Mesendoderm (in vitro differentiated cells): ENCODE results near the gene BRICD5.

Source experiments
- DNase-seq: peaks from one replicate; pipeline ENCODE4 v3.0.0; 2013
- H2AK5ac ChIP-seq: 2 replicates; pipeline ENCODE4 v1.6.1; 2013; ENCODE audit warnings: low read length, inconsistent platforms
- H2BK120ac ChIP-seq: 2 replicates; pipeline ENCODE4 v1.6.1; 2013; ENCODE audit warnings: low read depth, mild to moderate bottlenecking, low read length, moderate library complexity, mixed read lengths
- H2BK15ac ChIP-seq: replicated peaks from 2 replicates; pipeline ENCODE4 v1.6.1; 2013; ENCODE audit warnings: low read depth, mild to moderate bottlenecking, moderate library complexity
- H2BK5ac ChIP-seq: 2 replicates; pipeline ENCODE4 v1.6.1; 2013; ENCODE audit warnings: low read length, inconsistent platforms
- H3K18ac ChIP-seq: 2 replicates; pipeline ENCODE4 v1.6.1; 2013; ENCODE audit warnings: mild to moderate bottlenecking, low read length, mixed read lengths
- H3K23ac ChIP-seq: one replicate; pipeline ENCODE4 v1.6.1; 2013; ENCODE audit warnings: low read length
- H3K27ac ChIP-seq: 2 replicates; pipeline ENCODE4 v1.5.1; 2013; ENCODE audit warnings: low read depth, mild to moderate bottlenecking, inconsistent platforms, low read length, moderate library complexity
- H3K27me3 ChIP-seq: 2 replicates; pipeline ENCODE4 v1.6.1; 2013; ENCODE audit warnings: low read length, control low read depth, mild to moderate bottlenecking, inconsistent platforms; ENCODE audit not compliant: insufficient read depth, poor library complexity
- H3K36me3 ChIP-seq: 2 replicates; pipeline ENCODE4 v1.6.1; 2013; ENCODE audit warnings: low read length, inconsistent platforms; ENCODE audit not compliant: control insufficient read depth, insufficient read depth
- H3K4ac ChIP-seq: one replicate; pipeline ENCODE4 v1.6.1; 2013; ENCODE audit warnings: low read depth, mild to moderate bottlenecking, low read length, moderate library complexity
- H3K4me1 ChIP-seq: 2 replicates; pipeline ENCODE4 v1.6.1; 2013; ENCODE audit warnings: low read depth, low read length, inconsistent platforms; ENCODE audit not compliant: control insufficient read depth
- H3K4me2 ChIP-seq: 2 replicates; pipeline ENCODE4 v1.6.1; 2013; ENCODE audit warnings: low read length
- H3K4me3 ChIP-seq: 2 replicates; pipeline ENCODE4 v1.5.1; 2013; ENCODE audit warnings: mild to moderate bottlenecking, low read length
- H3K56ac ChIP-seq: one replicate; pipeline ENCODE4 v1.6.1; 2013; ENCODE audit warnings: low read length
- H3K79me1 ChIP-seq: 2 replicates; pipeline ENCODE4 v1.6.1; 2013; ENCODE audit warnings: low read length, inconsistent platforms
- H3K79me2 ChIP-seq: 2 replicates; pipeline ENCODE4 v1.6.1; 2013; ENCODE audit warnings: mild to moderate bottlenecking, low read length; ENCODE audit not compliant: control insufficient read depth, insufficient read depth
- H3K9ac ChIP-seq: 2 replicates; pipeline ENCODE4 v1.6.1; 2013; ENCODE audit warnings: low read length, inconsistent platforms
- H4K5ac ChIP-seq: one replicate; pipeline ENCODE4 v1.6.1; 2013; ENCODE audit warnings: low read length
- H4K8ac ChIP-seq: one replicate; pipeline ENCODE4 v1.6.1; 2013; ENCODE audit warnings: low read depth, mild to moderate bottlenecking, control low read depth, low read length, moderate library complexity
- WGBS: extraction: QIAGEN DNeasy Blood & Tissue Kit; methylation state at CpG from one replicate; pipeline ENCODE4 v1.1.7; 2013; ENCODE audit warnings: low lambda C conversion rate, missing lambda C conversion rate; ENCODE audit not compliant: insufficient coverage; ENCODE audit errors: extremely low coverage; 5-methylcytosine and 5-hydroxymethylcytosine counted together

BRICD5 gene

DNA sequence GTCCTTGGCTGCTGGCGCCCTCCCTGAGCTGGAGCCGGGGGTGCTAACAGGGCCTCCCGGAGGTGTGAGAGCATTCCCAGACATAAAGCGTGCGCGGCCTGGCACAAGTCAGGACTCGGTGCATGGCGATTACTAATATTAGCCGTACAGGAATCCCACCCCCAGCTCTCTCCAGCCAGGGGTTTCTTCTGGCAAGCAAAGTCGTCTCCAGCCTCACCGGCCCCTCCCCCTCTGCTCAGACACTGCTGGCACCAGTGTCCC lies 19.3 kb downstream of the BRICD5 start:
- H3K79me1 ChIP-seq = no peaks in the 10 kb centered on the region
- H3K27ac ChIP-seq = no peak overlapping the region
- H3K4me2 ChIP-seq = no peak overlapping the region
- H3K9ac ChIP-seq = no peak overlapping the region
- H2BK5ac ChIP-seq = no peak overlapping the region
- no peak overlapping the region for H3K23ac ChIP-seq
- no peak overlapping the region for H3K18ac ChIP-seq
- H2BK120ac ChIP-seq = no peak overlapping the region
- no peak overlapping the region for H4K5ac ChIP-seq
- no peak for DNase-seq
- no peaks in the 10 kb centered on the region for H3K36me3 ChIP-seq
- no peak overlapping the region for H3K4me3 ChIP-seq
- WGBS = no CpG with 5 or more reads among the region's 11 CpGs
- no peak overlapping the region for H3K56ac ChIP-seq
- no peaks in the 10 kb centered on the region for H3K79me2 ChIP-seq
- no peak overlapping the region for H2AK5ac ChIP-seq
- no peaks in the 10 kb centered on the region for H3K4me1 ChIP-seq
- H4K8ac ChIP-seq = no peak overlapping the region
- no peak overlapping the region for H2BK15ac ChIP-seq
- no peak overlapping the region for H3K4ac ChIP-seq
- H3K27me3 ChIP-seq = no peaks in the 10 kb centered on the region

DNA sequence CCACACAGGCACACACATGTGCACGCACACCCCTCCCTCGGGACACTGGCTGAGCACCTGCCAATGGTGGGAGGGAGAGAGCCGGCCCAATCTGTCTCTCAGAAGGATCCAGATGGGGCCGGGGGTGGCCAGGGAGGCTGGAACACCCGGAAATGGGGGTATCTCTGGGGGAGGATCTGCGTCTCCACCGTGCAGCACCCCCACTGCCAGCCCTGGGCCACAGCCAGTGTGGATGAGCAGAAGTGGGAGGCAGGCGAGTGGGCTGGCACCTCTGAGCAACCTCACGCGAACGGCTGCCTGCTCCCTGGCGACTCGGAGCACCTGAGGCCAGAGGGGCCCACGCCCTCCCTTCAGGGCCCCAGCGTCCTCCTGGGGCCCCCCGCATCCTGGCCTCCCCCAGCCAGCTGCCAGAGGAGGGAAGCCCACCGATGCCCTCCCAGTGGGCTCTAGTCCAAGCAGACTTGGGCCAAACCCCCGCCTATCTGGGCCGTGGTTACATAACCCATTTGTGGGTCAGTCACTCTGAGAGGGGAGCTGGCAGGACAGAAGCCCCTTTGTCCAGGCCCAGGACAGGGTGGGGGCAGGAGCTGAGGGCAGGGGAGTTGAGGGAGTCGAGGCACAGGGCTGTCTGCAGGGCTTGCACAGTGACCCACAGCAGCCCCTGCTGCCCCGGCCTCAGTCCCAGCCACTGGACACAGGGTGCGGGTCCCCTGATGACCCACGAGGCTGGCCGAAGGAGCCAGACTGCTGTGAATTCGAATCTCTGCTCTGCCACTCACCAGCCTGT lies 19.8 kb downstream of the BRICD5 start:
- no peak overlapping the region for H3K4me3 ChIP-seq
- no peak overlapping the region for H3K23ac ChIP-seq
- no peak overlapping the region for H2BK120ac ChIP-seq
- H4K5ac ChIP-seq = no peak overlapping the region
- H2AK5ac ChIP-seq = no peak overlapping the region
- H3K4me2 ChIP-seq = no peak overlapping the region
- H3K79me1 ChIP-seq = no peaks in the 10 kb centered on the region
- no peaks in the 10 kb centered on the region for H3K27me3 ChIP-seq
- no peak overlapping the region for H3K18ac ChIP-seq
- H3K56ac ChIP-seq = no peak overlapping the region
- no peak overlapping the region for H3K27ac ChIP-seq
- no peaks in the 10 kb centered on the region for H3K4me1 ChIP-seq
- DNase-seq = no peak
- no peak overlapping the region for H3K4ac ChIP-seq
- no peak overlapping the region for H3K9ac ChIP-seq
- no peak overlapping the region for H2BK15ac ChIP-seq
- no peaks in the 10 kb centered on the region for H3K79me2 ChIP-seq
- no peak overlapping the region for H2BK5ac ChIP-seq
- no CpG with 5 or more reads among the region's 25 CpGs for WGBS
- H3K36me3 ChIP-seq = no peaks in the 10 kb centered on the region
- no peak overlapping the region for H4K8ac ChIP-seq

DNA sequence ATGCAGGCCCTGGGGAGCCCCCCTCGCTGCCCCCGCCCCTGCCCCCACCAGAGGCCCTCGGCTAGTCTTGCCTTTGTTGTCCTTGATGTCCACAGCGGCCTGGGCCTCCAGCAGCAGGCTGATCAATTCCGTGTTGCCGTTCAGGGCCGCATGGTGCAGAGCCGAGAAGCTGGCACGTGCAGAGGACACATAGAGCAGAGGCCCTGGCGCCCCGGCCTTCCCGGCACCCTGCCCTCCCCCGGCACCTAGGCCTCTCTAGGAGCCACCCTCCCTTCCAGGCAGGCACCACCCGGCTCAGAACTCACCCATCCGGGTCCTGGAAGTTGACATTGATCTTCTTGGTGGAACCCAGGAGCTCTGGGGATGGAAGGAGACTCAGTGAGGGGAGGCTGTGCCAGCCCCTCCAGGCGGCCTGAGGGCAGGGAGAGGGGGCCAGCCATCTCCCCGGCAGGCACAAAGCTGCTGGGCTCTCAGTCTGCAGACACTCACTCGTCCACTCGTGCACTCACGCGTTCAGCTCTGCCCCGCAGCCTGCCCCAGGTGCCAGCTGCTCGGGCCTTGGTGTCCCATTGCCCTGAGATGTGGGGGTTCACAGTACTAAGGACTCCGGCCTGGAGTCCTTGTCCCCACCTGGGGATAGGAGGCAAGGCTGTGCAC lies 20.5 kb downstream of the BRICD5 start:
- Histone ChIP-seq H2BK15ac (no peak overlapping the region), H4K8ac (no peak overlapping the region), H3K27ac (no peak overlapping the region), H3K79me2 (no peaks in the 10 kb centered on the region), H3K27me3 (no peaks in the 10 kb centered on the region), H3K18ac (no peak overlapping the region), H2AK5ac (no peak overlapping the region), H3K4me1 (no peaks in the 10 kb centered on the region), H3K4ac (no peak overlapping the region), H3K4me2 (no peak overlapping the region), H3K4me3 (no peak overlapping the region), H3K79me1 (no peaks in the 10 kb centered on the region), H2BK120ac (no peak overlapping the region), H4K5ac (no peak overlapping the region), H3K56ac (no peak overlapping the region), H2BK5ac (no peak overlapping the region), H3K36me3 (no peaks in the 10 kb centered on the region), H3K9ac (no peak overlapping the region), H3K23ac (no peak overlapping the region)
- no CpG with 5 or more reads among the region's 24 CpGs for WGBS
- DNase-seq = no peak

DNA sequence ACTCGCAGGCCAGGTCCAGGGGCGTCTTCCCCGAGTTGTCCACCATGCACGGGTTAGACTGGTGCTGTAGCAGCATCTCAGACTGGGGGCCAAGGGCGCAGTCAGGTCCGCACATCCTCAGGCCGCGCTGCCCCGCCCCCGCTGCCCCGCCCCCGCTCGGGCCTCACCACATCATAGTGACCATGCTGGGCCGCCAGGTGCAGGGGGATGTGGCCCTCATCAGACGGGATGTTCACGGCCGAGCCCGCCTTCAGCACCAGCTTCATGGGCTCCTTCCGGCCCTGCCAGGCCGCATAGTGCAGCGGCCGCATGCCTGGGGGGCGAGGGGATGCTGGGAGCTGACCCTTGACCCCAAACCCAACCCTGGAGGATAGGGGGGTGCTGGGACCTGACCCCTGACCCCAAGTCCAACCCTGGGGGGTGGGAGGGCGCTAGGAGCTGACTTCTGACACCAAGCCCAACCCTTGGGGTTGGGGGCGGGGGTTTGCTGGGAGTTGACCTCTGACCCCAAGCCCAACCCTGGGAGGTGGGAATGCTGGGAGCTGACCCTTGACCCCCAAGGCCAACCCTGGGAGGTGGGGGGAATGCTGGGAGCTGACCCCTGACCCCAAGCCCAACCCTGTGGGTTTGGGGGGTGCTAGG lies 21.3 kb downstream of the BRICD5 start:
- Histone ChIP-seq H3K4me1 (no peaks in the 10 kb centered on the region), H4K8ac (no peak overlapping the region), H3K79me2 (no peaks in the 10 kb centered on the region), H2BK120ac (no peak overlapping the region), H2BK5ac (no peak overlapping the region), H3K79me1 (no peaks in the 10 kb centered on the region), H3K4me3 (no peak overlapping the region), H2BK15ac (no peak overlapping the region), H3K23ac (no peak overlapping the region), H3K4ac (no peak overlapping the region), H3K36me3 (no peaks in the 10 kb centered on the region), H3K18ac (no peak overlapping the region), H3K4me2 (no peak overlapping the region), H2AK5ac (no peak overlapping the region), H4K5ac (no peak overlapping the region), H3K56ac (no peak overlapping the region), H3K27ac (no peak overlapping the region), H3K27me3 (no peaks in the 10 kb centered on the region), H3K9ac (no peak overlapping the region)
- no peak for DNase-seq
- no CpG with 5 or more reads among the region's 25 CpGs for WGBS

DNA sequence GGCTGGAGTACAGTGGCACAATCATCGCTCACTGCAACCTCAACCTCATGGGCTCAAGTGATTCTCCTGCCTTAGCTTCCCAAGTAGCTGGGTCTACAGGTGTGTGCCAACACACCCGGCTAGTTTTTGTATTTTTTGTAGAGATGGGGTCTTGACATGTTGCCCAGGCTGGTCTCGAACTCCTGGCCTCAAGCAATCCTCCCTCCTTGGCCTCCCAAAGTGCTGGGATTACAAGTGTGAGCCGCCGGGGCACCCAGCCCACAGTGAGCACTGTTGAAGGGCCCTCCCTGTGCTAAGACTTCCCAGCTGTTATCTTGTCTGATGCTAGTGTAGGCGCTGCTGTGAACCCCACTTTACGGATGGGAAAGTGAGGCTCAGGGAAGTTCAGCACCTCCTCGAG lies 22.3 kb downstream of the BRICD5 start:
- Histone ChIP-seq H3K4me3 (no peak overlapping the region), H2AK5ac (no peak overlapping the region), H3K9ac (no peak overlapping the region), H3K36me3 (no peaks in the 10 kb centered on the region), H4K8ac (no peak overlapping the region), H3K79me2 (no peaks in the 10 kb centered on the region), H3K23ac (no peak overlapping the region), H3K27me3 (no peaks in the 10 kb centered on the region), H3K4ac (no peak overlapping the region), H2BK120ac (no peak overlapping the region), H3K4me2 (no peak overlapping the region), H3K56ac (no peak overlapping the region), H3K4me1 (no peaks in the 10 kb centered on the region), H3K27ac (no peak overlapping the region), H2BK15ac (no peak overlapping the region), H3K18ac (no peak overlapping the region), H3K79me1 (no peaks in the 10 kb centered on the region), H2BK5ac (no peak overlapping the region), H4K5ac (no peak overlapping the region)
- no peak for DNase-seq
- no CpG with 5 or more reads among the region's 8 CpGs for WGBS
